Mesenchymal stem cell (in vitro differentiated cells and primary cell): ENCODE results near the gene HMGXB3.
A peak's percentile ranks its signal among the peaks of the same experiment; 100 is the strongest.

Experiments used
- DNase-seq: peaks from one replicate; pipeline ENCODE4 v3.0.0-alpha.2; 2013
- H2AFZ ChIP-seq: one replicate; pipeline ENCODE4 v1.6.1; 2013; ENCODE audit warnings: low read depth, mild to moderate bottlenecking, control low read depth, inconsistent platforms, low read length, moderate library complexity
- H2AK5ac ChIP-seq: 2 replicates; pipeline ENCODE4 v1.6.1; 2013; ENCODE audit warnings: low read length, moderate library complexity, mild to moderate bottlenecking, inconsistent platforms; ENCODE audit not compliant: severe bottlenecking
- H2BK120ac ChIP-seq: one replicate; pipeline ENCODE4 v1.6.1; 2013; ENCODE audit warnings: low read depth, mild to moderate bottlenecking, inconsistent platforms, low read length, moderate library complexity
- H2BK12ac ChIP-seq, 2 experiments: one replicate each; pipeline ENCODE4 v1.6.1; 2013; ENCODE audit warnings: inconsistent platforms in 2 of 2, low read length in 2 of 2, mild to moderate bottlenecking in 2 of 2, moderate library complexity in 2 of 2, control low read depth in 1 of 2
- H2BK15ac ChIP-seq: one replicate; pipeline ENCODE4 v1.6.1; 2013; ENCODE audit warnings: mild to moderate bottlenecking, low read depth, inconsistent platforms; ENCODE audit not compliant: poor library complexity, severe bottlenecking
- H2BK5ac ChIP-seq: 2 replicates; pipeline ENCODE4 v1.6.1; 2013; ENCODE audit warnings: low read depth, mild to moderate bottlenecking, low read length, control low read depth, inconsistent platforms; ENCODE audit not compliant: poor library complexity, severe bottlenecking
- H3K14ac ChIP-seq, 2 experiments: one replicate each; pipeline ENCODE4 v1.6.1; 2013; ENCODE audit warnings: inconsistent platforms in 2 of 2, low read length in 2 of 2, control low read depth in 1 of 2, mild to moderate bottlenecking in 1 of 2, moderate library complexity in 1 of 2
- H3K18ac ChIP-seq, 2 experiments: one replicate each; pipeline ENCODE4 v1.6.1; 2013; ENCODE audit warnings: inconsistent platforms in 2 of 2, low read length in 2 of 2, control low read depth in 1 of 2, low read depth in 1 of 2, mild to moderate bottlenecking in 1 of 2
- H3K23ac ChIP-seq, 2 experiments: one replicate each; pipeline ENCODE4 v1.6.1; 2013; ENCODE audit warnings: inconsistent platforms in 2 of 2, low read length in 2 of 2, mild to moderate bottlenecking in 2 of 2, moderate library complexity in 2 of 2, control low read depth in 1 of 2
- H3K27ac ChIP-seq: 2 replicates; pipeline ENCODE4 v1.5.1; 2013; ENCODE audit warnings: mild to moderate bottlenecking, moderate library complexity, low read length, control low read depth, inconsistent platforms; ENCODE audit not compliant: poor library complexity, severe bottlenecking
- H3K27me3 ChIP-seq, 2 experiments: 2 replicates each; pipeline versions ENCODE4 v1.6.1 to v1.7.0; 2013; ENCODE audit warnings: low read length in 2 of 2, mild to moderate bottlenecking in 2 of 2, moderate library complexity in 2 of 2, control low read depth in 1 of 2, inconsistent platforms in 1 of 2; ENCODE audit not compliant: control insufficient read depth in 1 of 2, insufficient read depth in 1 of 2
- H3K36me3 ChIP-seq, 2 experiments: 2 replicates each; pipeline versions ENCODE4 v1.6.1 to v1.7.0; 2013; ENCODE audit warnings: low read length in 2 of 2, control low read depth in 1 of 2, inconsistent platforms in 1 of 2, low read depth in 1 of 2, mild to moderate bottlenecking in 1 of 2; ENCODE audit not compliant: insufficient read depth in 2 of 2, control insufficient read depth in 1 of 2
- H3K4ac ChIP-seq, 2 experiments: one replicate each; pipeline ENCODE4 v1.6.1; 2013; ENCODE audit warnings: inconsistent platforms in 2 of 2, low read length in 2 of 2, mild to moderate bottlenecking in 2 of 2, moderate library complexity in 2 of 2, control low read depth in 1 of 2, low read depth in 1 of 2
- H3K4me1 ChIP-seq: 2 replicates; pipeline ENCODE4 v1.6.1; 2013; ENCODE audit warnings: low read depth, low read length, control low read depth; ENCODE audit not compliant: control insufficient read depth, insufficient read depth
- H3K4me2 ChIP-seq: 2 replicates; pipeline ENCODE4 v1.6.1; 2013; ENCODE audit warnings: low read length, mild to moderate bottlenecking, inconsistent platforms; ENCODE audit not compliant: poor library complexity, severe bottlenecking
- H3K4me3 ChIP-seq, 2 experiments: 2 replicates each; pipeline versions ENCODE4 v1.5.1 to v1.7.0; 2013; ENCODE audit warnings: low read length in 2 of 2, mild to moderate bottlenecking in 2 of 2, control low read depth in 1 of 2, low read depth in 1 of 2; ENCODE audit not compliant: insufficient read depth in 1 of 2
- H3K79me1 ChIP-seq: replicated peaks from 2 replicates; pipeline ENCODE4 v1.6.1; 2013; ENCODE audit warnings: mild to moderate bottlenecking, control low read depth, low read length, inconsistent platforms; ENCODE audit not compliant: poor library complexity, severe bottlenecking
- H3K9ac ChIP-seq: 2 replicates; pipeline ENCODE4 v1.7.0; 2013; ENCODE audit warnings: mild to moderate bottlenecking, low read length, moderate library complexity
- H3K9me3 ChIP-seq: 2 replicates; pipeline ENCODE4 v1.7.0; 2013; ENCODE audit warnings: mild to moderate bottlenecking, low read length; ENCODE audit not compliant: control insufficient read depth
- H4K8ac ChIP-seq: one replicate; pipeline ENCODE4 v1.6.1; 2013; ENCODE audit warnings: inconsistent platforms, mild to moderate bottlenecking, low read length, moderate library complexity
- H4K91ac ChIP-seq: one replicate; pipeline ENCODE4 v1.6.1; 2013; ENCODE audit warnings: mild to moderate bottlenecking, low read length, inconsistent platforms
- WGBS: methylation state at CpG from one replicate; pipeline ENCODE4 v1.1.7; 2013; ENCODE audit warnings: mixed read lengths; 5-methylcytosine and 5-hydroxymethylcytosine counted together

HMGXB3 gene

GRCh38 chr5:149996205-149996890, 4.2 kb upstream of the HMGXB3 start:
- Histone ChIP-seq H3K23ac (no peak overlapping the region), H3K9me3 (no peaks in the 10 kb centered on the region), H3K27me3 (no peaks in the 10 kb centered on the region), H2BK5ac (no peak overlapping the region), H3K4me3 (no peak overlapping the region), H4K91ac (no peak overlapping the region), H3K14ac (no peak overlapping the region), H3K4me1 (peaks cover 4% of the 10 kb centered on the region), H3K18ac (no peak overlapping the region), H2BK120ac (no peak overlapping the region), H3K4me2 (no peak overlapping the region), H2AFZ (no peak overlapping the region), H2BK12ac (no peak overlapping the region), H3K9ac (no peak overlapping the region), H3K79me1 (peaks cover 3% of the 10 kb centered on the region), H4K8ac (no peak overlapping the region), H3K4ac (no peak overlapping the region), H2BK15ac (no peak overlapping the region), H3K36me3 (peaks cover 7 to 37% of the 10 kb centered on the region in 2 experiments), H2AK5ac (no peak overlapping the region), H3K27ac (no peak overlapping the region)
- WGBS = 98% methylated on average over 6 of the region's 6 CpGs
- DNase-seq = no peak

- Histone ChIP-seq H3K14ac (no peak overlapping the region), H3K36me3 (peaks cover 7 to 37% of the 10 kb centered on the region in 2 experiments), H3K27ac (no peak overlapping the region), H3K4ac (no peak overlapping the region), H2BK120ac (no peak overlapping the region), H4K91ac (no peak overlapping the region), H2BK15ac (no peak overlapping the region), H3K18ac (no peak overlapping the region), H2AFZ (no peak overlapping the region), H3K9ac (no peak overlapping the region), H3K23ac (no peak overlapping the region), H4K8ac (no peak overlapping the region), H3K4me1 (peaks cover 4% of the 10 kb centered on the region), H2AK5ac (no peak overlapping the region), H3K27me3 (no peaks in the 10 kb centered on the region), H3K4me3 (no peak overlapping the region), H3K79me1 (peaks cover 3% of the 10 kb centered on the region), H3K4me2 (no peak overlapping the region), H3K9me3 (no peaks in the 10 kb centered on the region), H2BK12ac (no peak overlapping the region), H2BK5ac (no peak overlapping the region)
- no peak for DNase-seq
- 100% methylated on average over 2 of the region's 3 CpGs for WGBS
Measured at GRCh38 chr5:149998281-149998680, 2.3 kb upstream of the HMGXB3 start.

GRCh38 chr5:149999359-149999758, 1.2 kb upstream of the HMGXB3 start:
- no peaks in the 10 kb centered on the region for H3K27me3 ChIP-seq
- H2BK120ac ChIP-seq = no peak overlapping the region
- H3K9ac ChIP-seq = peak overlapping the region; percentile 96
- H2AK5ac ChIP-seq = no peak overlapping the region
- peaks cover 10 to 36% of the 10 kb centered on the region in 2 experiments for H3K36me3 ChIP-seq
- H3K18ac ChIP-seq = no peak overlapping the region
- H3K4me2 ChIP-seq = peak overlapping the region; percentile 69
- H3K4ac ChIP-seq = no peak overlapping the region
- no peak overlapping the region for H4K91ac ChIP-seq
- H3K79me1 ChIP-seq = peaks cover 3% of the 10 kb centered on the region
- no peak overlapping the region for H2BK15ac ChIP-seq
- H3K4me3 ChIP-seq = peak overlapping the region in 1 of 2 experiments; percentile 96
- no peak overlapping the region for H2BK5ac ChIP-seq
- no peak overlapping the region for H3K27ac ChIP-seq
- H3K23ac ChIP-seq = no peak overlapping the region
- no peak for DNase-seq
- H2AFZ ChIP-seq = no peak overlapping the region
- H3K9me3 ChIP-seq = no peaks in the 10 kb centered on the region
- H2BK12ac ChIP-seq = no peak overlapping the region
- no peak overlapping the region for H4K8ac ChIP-seq
- H3K14ac ChIP-seq = no peak overlapping the region
- peaks cover 6% of the 10 kb centered on the region for H3K4me1 ChIP-seq
- WGBS = 72% methylated on average over 2 of the region's 3 CpGs

- H3K4me1 ChIP-seq = peaks cover 6% of the 10 kb centered on the region
- H3K23ac ChIP-seq = peak overlapping the region in 1 of 2 experiments; percentile 87
- peak overlapping the region in 1 of 2 experiments; percentile 81 for H2BK12ac ChIP-seq
- no peak overlapping the region for H2BK120ac ChIP-seq
- DNase-seq = no peak
- H3K9ac ChIP-seq = peak overlapping the region; percentile 96
- H3K18ac ChIP-seq = peak overlapping the region; percentile 64 to 97
- H3K36me3 ChIP-seq = peaks cover 10 to 36% of the 10 kb centered on the region in 2 experiments
- WGBS = 19% methylated on average over 6 of the region's 7 CpGs
- no peaks in the 10 kb centered on the region for H3K27me3 ChIP-seq
- peaks cover 6% of the 10 kb centered on the region for H3K79me1 ChIP-seq
- peak overlapping the region; percentile 69 for H2BK5ac ChIP-seq
- peak overlapping the region; percentile 93 to 98 for H3K4ac ChIP-seq
- H4K91ac ChIP-seq = peak overlapping the region; percentile 90
- peak overlapping the region; percentile 69 for H3K4me2 ChIP-seq
- H3K14ac ChIP-seq = peak overlapping the region in 1 of 2 experiments; percentile 91
- H2BK15ac ChIP-seq = no peak overlapping the region
- peak overlapping the region; percentile 57 for H2AK5ac ChIP-seq
- H3K9me3 ChIP-seq = no peaks in the 10 kb centered on the region
- H2AFZ ChIP-seq = peak overlapping the region; percentile 58
- H4K8ac ChIP-seq = peak overlapping the region; percentile 96
- peak overlapping the region; percentile 82 for H3K27ac ChIP-seq
- peak overlapping the region; percentile 94 to 96 for H3K4me3 ChIP-seq
Measured at GRCh38 chr5:149999866-150000255, 678 bp upstream of the HMGXB3 start.
